GM11168 (cell line): ENCODE measurements around the gene COCH.
"Not testable (repeated sequence)": the region's sequence is repeated elsewhere in the genome, so short reads cannot be mapped to it uniquely, and the experiment has no call there.

Source experiments
- in situ Hi-C: fragments of 300-500 bp; cut with MboI; formaldehyde crosslinking; loops from one replicate; pipeline ENCODE4 v1.12.0; 2022; ENCODE audit warnings: low sequenced_read_pairs; ENCODE audit not compliant: unreplicated experiment

Gene COCH

DNA sequence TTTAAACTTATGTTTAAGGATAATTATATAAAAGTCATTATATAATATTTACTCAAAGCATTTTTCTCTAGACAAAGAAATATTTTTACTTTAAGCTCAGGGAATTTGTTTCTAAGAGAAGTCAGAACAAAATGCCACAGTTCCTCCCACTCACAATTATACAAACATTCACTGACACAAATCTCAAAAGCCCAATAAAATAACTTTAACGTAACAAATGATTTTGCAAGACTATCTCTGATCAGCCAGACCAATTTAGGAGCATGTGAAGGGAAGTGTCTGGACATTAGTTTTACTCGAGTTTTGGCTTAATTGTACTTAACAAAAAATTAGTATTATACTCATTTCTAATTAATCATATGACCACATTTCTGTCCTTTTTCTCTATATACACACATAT is 41.2 kb downstream of the COCH start:
- in situ Hi-C loops: no loop called here

GRCh38 chr14:30921305-30921704 is 46.9 kb downstream of the COCH start:
- in situ Hi-C loops: no loop called here

DNA sequence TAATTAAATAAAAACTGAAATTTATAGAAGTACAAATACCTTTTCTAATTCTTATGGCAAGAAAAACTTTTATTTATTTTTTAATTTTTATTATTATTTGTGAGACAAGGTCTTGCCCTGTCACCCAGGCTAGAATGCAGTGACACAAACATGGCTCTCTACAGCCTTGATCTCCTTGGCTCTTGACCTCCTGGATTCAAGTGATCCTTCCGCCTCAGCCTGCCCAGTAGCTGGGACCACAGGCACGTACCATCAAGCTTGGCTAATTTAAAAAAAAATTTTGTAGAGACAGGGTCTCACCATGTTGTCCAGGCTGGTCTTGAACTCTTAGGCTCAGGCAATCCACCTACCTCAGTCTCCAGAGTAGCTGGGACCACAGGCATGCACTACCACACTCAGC is 47.4 kb downstream of the COCH start:
- in situ Hi-C loops: no loop called here

- in situ Hi-C loops: no loop called here
Measured at GRCh38 chr14:30925254-30925653, 50.9 kb downstream of the COCH start.

GRCh38 chr14:30928462-30928861 is 54.1 kb downstream of the COCH start:
- in situ Hi-C loops: no loop called here

DNA sequence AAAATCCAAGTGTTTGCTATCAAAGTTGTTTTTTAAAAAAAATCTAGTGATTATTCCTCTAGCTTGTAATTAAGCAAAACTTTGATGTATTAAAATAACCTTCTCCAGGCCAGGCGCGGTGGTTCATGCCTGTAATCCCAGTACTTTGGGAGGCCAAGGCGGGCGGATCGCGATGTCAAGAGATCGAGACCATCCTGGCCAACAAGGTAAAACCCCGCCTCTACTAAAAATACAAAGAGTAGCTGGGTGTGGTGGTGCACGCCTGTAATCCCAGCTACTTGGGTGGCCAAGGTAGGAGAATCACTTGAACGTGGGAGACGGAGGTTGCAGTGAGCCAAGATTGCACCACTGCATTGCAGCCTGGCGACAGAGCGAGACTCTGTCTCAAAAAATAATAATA is 59.6 kb downstream of the COCH start:
- in situ Hi-C loops: not testable (repeated sequence)

DNA sequence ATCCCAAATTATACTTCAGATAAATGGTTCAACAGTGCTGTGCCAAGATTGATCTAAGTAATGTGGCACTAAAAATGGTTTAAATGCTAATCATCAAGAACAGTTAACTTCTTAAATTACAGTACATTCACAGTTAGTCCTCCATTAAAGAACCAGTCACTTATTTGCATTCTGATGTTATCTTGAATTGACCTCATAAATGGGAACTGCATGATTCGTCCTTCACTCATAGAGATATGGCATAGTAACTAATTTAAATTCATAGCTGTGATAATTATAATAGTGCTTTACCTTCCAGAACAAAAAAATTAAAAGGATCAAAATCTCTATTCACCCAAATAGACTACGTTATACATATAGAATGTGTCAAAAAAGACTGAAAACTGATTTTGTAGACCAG is 61.1 kb downstream of the COCH start:
- in situ Hi-C loops: no loop called here

- in situ Hi-C loops: no loop called here
Measured at GRCh38 chr14:30938617-30939016, 64.3 kb downstream of the COCH start.
